GM19372 (cell line): ENCODE data around the gene SETD1A.

ENCODE experiments used
- ATAC-seq: cut with Tn5 transposase; IDR thresholded peaks from one replicate; pipeline ENCODE4 v1.9.1; 2021; ENCODE audit warnings: mild to moderate bottlenecking, low read depth, moderate library complexity; ENCODE audit not compliant: unreplicated experiment

SETD1A gene

GRCh38 chr16:30979170-30980022 is 21.8 kb downstream of the SETD1A start:
- no peak for ATAC-seq

DNA sequence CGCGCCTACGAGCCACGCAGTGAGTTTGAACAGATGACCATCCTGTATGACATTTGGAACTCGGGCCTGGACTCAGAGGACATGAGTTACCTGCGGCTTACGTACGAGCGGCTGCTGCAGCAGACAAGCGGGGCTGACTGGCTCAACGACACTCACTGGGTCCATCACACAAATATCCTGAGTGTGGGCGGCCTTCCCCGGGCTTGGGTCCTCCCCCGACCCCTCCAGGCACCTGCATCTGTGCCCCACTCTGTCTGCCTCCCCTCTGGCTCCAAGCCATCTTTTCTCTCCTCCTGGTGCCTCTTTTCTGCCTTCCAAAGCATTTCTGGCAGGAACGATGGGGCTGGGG is 22.4 kb downstream of the SETD1A start:
- no peak for ATAC-seq

DNA sequence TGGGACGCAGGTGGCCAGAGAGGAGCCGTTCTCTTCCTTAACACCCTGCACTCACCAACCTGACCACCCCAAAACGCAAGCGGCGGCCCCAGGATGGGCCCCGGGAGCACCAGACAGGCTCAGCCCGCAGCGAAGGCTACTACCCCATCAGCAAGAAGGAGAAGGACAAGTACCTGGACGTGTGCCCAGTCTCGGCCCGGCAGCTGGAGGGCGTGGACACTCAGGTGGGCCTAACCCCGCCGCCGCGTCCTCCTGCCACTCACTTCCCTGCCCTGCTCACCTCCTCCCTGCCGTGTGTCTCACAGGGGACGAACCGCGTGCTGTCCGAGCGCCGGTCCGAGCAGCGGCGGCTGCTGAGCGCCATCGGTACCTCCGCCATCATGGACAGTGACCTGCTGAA is 22.9 kb downstream of the SETD1A start:
- no peak for ATAC-seq

DNA sequence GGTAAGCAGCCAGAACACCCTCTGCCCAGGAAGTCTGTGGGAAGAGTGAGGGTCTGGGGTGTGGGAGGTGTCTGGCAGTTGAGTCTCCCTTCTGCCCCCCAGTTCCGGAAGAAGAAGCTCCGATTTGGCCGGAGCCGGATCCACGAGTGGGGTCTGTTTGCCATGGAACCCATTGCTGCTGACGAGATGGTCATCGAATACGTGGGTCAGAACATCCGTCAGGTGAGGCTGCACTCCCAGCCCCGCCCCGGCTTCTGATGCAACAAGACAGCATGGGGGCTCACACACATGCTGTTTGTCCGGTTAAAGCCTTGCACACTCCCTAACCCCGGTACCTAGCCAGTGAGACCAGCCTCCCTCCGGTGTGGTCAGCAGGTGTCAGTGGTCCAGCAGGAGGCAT is 23.4 kb downstream of the SETD1A start:
- no peak for ATAC-seq

DNA sequence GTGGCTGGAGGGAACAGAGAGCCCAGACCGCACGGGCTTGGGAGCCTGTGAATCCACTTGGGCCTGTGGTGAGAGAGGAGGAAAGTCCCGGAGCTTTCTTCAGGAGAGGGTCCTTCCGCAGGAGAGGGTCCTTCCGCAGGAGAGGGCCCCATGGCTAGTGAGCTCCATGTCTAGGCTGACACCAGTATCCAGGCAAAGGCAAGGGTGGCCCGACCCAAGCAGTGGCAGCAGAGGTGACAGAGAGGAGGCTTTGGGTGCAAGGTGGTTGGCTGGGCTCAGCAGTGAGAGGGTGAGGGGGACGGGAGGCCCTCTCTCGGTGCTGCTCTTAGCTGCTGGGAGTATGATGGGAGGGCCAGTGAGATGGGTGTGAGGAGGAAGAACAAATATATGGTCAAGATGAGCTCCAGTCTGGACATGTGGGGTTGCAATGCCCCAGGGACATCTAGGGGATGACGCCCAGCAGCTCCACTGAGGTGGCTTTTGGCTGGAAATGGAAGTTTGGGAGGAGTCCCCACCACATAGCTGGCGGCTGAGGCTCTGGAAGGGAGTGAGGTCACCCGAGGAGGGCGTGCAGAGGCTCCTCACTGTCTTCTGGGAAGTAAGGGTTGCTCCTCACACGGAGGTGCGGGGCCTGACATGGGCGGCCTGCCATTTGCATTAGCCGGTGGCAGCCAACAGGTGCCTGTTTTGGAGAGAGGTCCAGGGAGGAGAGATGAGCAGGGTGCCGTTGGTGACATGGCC is 25.2 kb downstream of the SETD1A start:
- no peak for ATAC-seq

DNA sequence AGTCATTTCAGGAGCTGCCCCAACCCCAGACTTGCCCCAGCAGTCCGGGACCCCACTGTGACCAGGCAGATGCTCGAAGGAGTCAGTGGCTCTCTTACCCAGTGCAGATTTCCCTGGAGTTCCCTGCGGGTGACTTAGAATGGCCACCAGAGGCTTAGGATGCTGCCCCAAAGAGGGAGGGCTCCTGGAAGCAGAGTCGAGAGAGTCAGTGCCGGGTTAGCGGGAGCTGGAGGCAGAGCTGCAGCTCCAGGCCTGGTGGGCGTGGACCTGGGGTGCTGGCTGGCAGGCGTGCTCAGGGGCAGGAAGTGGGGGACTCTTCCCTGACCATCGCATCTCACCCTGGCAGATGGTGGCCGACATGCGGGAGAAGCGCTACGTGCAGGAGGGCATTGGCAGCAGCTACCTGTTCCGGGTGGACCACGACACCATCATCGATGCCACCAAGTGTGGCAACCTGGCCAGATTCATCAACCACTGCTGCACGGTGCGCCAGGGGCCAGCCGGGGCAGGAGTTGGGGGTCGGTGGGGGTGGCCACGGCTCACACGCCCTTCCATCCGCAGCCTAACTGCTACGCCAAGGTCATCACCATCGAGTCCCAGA is 25.8 kb downstream of the SETD1A start:
- no peak for ATAC-seq

- ATAC-seq: no peak
Measured at GRCh38 chr16:30983898-30984610, 26.5 kb downstream of the SETD1A start.

GRCh38 chr16:30984669-30985400 is 27.3 kb downstream of the SETD1A start, which contains the start of gene HSD3B7:
Gene HSD3B7, plus strand, starts transcription at chr16:30985207. Its CDS starts 452 bp downstream, at chr16:30985659.
- ATAC-seq: peak; percentile 62

- ATAC-seq: no peak
Measured at GRCh38 chr16:30985401-30986128, 28.0 kb downstream of the SETD1A start.

DNA sequence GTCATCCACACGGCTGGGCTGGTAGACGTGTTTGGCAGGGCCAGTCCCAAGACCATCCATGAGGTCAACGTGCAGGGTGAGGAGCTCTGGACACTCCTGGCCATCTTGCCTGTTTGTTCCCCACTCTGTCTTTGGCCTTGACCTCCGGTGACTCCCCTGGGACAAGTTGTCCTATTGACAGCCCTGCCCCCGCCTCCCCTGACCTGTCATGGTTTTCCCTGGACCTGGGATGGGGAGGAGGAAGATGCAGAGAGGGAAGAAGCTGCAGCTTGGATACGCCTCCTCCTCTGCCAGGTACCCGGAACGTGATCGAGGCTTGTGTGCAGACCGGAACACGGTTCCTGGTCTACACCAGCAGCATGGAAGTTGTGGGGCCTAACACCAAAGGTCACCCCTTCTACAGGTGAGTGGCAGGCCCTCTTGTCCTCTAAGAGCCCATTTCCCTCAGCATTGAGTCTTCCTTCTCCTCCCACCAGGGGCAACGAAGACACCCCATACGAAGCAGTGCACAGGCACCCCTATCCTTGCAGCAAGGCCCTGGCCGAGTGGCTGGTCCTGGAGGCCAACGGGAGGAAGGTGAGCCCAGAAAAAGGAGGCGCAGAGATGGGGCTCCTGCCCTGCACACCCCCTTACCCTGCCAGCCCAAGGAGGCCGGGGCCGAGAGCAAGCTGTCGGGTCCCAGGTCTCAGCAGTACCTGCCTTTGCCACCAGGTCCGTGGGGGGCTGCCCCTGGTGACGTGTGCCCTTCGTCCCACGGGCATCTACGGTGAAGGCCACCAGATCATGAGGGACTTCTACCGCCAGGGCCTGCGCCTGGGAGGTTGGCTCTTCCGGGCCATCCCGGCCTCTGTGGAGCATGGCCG is 28.8 kb downstream of the SETD1A start:
- no peak for ATAC-seq

GRCh38 chr16:30987581-30988190 is 30.1 kb downstream of the SETD1A start:
- no peak for ATAC-seq

GRCh38 chr16:30989469-30990047 is 32.0 kb downstream of the SETD1A start:
- ATAC-seq: no peak

GRCh38 chr16:30990105-30990504 is 32.6 kb downstream of the SETD1A start:
- ATAC-seq: no peak

DNA sequence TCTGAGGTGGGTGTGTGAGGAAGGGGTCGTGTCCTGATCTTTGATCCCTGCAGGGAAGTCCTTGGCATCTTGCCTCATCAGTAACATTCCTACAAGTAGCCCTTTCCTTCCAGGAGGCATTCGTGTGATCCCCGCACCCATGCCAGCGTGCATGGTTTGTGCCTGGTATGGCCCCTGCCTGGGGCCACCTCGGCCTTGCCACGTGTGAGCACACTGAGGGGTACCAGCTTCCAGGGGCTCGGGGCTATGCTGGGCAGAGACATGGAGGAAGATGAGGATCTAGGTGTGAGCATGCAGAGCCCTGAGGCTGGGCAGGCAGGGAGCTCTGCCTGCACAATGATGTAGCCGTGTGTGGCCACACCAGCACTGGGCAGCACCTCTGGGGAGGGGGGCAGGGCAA is 33.5 kb downstream of the SETD1A start:
- ATAC-seq: no peak

GRCh38 chr16:30992276-30992780 is 34.8 kb downstream of the SETD1A start:
- no peak for ATAC-seq

DNA sequence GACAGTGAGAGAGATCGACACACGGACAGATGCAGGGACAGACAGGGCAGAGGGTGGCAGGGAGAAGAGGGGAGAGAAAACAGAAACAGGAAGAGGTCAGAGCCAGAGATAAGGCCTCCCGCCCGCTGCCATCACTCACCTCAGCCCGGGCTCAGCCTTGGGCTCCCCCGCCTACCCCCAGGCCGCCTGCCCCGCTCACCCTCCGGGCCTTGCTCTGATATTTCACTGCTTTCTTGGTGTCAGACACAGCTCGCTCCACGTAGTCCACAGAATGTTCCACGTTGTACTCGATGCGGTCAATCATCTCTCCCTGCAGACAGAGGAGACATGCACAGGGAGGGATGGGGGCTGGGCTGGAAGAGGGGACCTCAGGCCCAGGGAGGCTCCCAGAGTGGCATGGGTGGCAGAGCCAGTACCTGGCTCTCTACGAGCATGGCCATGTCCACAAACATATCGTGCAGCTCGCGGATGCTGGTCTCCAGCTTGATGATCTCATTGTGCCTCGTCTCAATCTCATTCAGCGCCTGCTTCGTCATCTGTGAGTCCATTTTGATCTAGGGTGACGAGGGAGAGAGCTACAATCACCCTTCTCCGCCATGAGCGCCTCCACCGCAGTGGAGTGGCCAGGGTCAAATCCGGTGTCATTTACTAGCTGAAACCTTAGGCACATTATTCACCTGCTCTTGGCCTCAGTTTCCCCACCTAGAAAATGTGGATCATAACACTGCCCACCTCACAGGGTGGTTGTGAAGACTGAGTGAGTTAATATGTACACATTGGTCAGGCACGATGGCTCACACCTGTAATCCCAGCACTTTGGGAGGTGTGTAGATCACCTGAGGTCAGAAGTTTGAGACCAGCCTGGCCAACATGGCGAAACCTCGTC is 35.6 kb downstream of the SETD1A start:
- no peak for ATAC-seq

GRCh38 chr16:30995927-30996323 is 38.4 kb downstream of the SETD1A start:
- ATAC-seq: no peak
